Choroid plexus epithelial cell (primary cell): Measurements from ENCODE around the gene CALML3.

Experiments
- DNase-seq: peaks from one replicate; pipeline ENCODE4 v3.0.0-alpha.2; 2010; ENCODE audit warnings: low read depth
- H3K4me3 ChIP-seq: 2 replicates; pipeline ENCODE4 v1.5.1; 2011; ENCODE audit warnings: low read depth, mild to moderate bottlenecking, control low read depth, low read length, moderate library complexity
- TF ChIP-seq, protein P1 (sequence below): conservative IDR thresholded peaks from 2 replicates; pipeline ENCODE4 v1.5.1; 2011; ENCODE audit warnings: low read depth, mild to moderate bottlenecking, control low read depth, inconsistent platforms, low read length, moderate library complexity

The CALML3 gene

DNA sequence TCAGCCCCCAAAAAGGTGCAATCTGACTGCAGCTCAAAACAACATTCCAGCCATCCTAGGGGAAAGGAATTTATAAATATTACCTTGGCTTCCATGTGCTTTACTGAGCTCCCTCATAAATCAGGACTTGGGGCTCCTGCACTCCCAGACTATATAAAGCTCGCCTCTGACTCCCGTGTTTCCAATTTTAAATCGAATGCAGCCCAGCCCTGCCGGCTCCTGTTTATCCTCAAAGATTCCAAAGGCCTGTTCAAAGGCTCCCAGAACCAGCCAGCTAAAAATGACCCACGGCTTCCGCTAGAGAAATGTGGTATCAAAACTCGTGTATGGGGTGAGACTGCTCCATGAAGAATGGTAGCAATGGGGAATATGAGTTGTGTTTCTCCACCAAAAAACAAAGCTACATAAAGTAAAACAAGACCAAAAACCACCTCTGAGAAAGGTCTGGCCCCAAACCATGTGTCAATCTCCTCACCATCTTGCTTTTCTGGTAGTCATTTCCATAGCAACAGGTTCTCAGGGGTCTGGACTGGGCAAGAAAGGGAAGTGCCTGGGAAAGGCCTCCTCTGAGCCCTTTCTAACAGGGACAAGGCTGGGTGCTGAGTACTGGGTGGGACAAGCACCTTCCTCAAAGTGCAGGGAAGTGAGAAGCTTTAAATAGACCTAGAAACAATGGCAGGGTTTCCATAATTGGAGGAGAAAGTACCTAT is 5.1 kb downstream of the CALML3 start:
- TF ChIP-seq, protein P1, sequence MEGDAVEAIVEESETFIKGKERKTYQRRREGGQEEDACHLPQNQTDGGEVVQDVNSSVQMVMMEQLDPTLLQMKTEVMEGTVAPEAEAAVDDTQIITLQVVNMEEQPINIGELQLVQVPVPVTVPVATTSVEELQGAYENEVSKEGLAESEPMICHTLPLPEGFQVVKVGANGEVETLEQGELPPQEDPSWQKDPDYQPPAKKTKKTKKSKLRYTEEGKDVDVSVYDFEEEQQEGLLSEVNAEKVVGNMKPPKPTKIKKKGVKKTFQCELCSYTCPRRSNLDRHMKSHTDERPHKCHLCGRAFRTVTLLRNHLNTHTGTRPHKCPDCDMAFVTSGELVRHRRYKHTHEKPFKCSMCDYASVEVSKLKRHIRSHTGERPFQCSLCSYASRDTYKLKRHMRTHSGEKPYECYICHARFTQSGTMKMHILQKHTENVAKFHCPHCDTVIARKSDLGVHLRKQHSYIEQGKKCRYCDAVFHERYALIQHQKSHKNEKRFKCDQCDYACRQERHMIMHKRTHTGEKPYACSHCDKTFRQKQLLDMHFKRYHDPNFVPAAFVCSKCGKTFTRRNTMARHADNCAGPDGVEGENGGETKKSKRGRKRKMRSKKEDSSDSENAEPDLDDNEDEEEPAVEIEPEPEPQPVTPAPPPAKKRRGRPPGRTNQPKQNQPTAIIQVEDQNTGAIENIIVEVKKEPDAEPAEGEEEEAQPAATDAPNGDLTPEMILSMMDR: no peak
- DNase-seq: no peak
- no peak overlapping the region for H3K4me3 ChIP-seq

DNA sequence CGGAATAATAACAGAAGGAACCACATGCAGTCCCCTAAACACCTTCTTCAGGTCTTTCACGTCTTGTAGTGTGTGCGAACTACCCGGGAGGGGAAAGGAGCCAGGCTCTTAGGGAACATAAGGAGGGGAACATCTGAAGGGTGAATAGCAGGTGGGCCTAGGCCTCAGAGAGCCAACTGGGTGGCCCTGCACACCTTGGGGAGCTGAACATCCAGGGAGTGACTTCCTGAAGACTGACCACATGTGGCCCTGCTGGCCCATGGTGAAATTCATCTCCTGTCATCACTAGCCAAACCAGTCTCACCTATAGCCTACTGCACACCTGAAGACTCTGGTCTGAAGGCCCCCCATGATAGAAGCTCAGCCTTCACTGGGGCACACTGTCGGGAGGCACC is 5.6 kb downstream of the CALML3 start:
- TF ChIP-seq, protein P1: no peak
- DNase-seq: no peak
- H3K4me3 ChIP-seq: no peak overlapping the region

DNA sequence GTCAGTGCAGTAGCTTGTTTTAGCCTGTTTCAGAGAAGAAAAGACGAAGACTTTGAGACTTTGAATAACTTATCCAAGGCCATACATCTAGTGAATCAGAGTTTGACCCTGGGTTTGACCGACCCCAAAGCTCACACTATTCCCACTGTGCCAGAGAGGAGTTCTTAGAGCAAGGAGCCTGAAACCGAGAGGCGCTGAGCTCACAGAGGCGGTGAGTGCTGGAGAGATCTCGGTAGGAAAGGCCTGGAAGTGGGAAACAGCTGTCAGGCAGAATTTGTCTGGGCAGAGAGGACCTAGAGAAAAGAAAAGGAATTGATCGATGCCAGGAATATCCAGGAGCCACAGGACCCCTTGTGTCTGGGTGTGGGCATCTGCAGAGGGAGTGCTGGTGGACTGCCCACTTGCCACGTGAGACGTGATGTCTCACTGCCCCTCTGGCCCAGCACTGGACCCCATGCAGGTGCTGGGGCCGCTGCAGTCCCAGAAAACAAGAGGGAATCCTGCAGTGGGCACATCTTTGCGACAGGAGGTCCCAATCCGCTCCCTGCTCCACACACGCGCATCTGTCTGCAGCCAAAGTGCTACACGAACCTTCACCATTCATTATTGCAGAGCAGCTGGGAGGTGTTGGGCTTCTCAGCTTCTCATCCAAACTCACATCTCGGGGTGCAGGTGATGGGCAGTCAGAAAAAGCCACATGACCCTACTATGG is 6.2 kb downstream of the CALML3 start:
- no peak overlapping the region for H3K4me3 ChIP-seq
- DNase-seq: no peak
- TF ChIP-seq, protein P1: no peak

DNA sequence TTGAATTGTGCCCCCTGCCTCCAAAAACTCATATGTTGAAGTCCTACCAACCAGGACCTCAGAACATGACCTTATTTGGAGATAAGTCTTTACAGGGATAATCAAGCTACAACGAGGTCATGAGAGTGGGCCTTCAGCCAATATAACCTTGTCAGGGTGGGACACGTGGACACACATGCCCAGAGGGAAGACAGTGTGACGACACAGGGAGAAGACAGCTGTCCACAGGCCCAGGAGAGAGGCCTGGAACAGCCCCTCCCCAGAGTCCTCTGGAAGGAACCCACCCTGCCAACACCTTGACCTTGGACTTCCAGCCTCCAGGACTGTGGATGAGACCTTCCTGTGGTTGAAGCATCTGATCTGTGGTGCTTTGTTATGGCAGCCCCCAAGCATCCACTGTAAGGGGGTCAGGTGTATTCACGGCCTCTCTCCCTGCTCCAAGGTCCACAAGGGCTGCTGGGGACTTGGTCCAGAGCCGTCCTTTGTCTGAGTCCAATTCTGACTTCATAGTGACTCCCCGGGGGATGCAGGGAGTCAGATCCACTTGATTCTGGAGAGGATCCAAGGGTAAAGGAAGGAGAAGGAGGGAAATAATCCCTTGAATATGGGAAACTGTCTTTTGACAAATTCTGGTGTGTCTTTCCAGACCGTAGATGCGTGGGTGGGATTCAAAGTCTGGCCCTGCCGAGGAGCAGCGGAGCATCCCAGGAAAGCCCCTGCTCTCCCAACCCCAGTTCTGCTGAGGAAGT is 7.0 kb downstream of the CALML3 start:
- no peak overlapping the region for H3K4me3 ChIP-seq
- TF ChIP-seq, protein P1: no peak
- DNase-seq: no peak

DNA sequence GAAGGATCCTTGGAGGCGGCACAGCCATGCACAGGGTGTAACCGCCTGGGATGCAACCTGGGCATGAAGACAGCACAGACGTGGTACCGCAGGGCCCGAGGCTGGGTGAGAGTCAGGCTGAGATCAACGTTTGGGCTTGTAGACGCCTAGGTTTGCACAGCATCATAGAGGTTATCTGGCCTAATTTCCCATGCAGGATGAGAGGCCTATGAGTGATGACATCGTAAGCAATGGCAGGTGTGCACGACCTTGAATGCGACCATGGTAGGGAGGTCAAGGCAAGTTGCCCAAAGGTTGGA is 7.5 kb downstream of the CALML3 start:
- TF ChIP-seq, protein P1: no peak
- no peak for DNase-seq
- no peak overlapping the region for H3K4me3 ChIP-seq

DNA sequence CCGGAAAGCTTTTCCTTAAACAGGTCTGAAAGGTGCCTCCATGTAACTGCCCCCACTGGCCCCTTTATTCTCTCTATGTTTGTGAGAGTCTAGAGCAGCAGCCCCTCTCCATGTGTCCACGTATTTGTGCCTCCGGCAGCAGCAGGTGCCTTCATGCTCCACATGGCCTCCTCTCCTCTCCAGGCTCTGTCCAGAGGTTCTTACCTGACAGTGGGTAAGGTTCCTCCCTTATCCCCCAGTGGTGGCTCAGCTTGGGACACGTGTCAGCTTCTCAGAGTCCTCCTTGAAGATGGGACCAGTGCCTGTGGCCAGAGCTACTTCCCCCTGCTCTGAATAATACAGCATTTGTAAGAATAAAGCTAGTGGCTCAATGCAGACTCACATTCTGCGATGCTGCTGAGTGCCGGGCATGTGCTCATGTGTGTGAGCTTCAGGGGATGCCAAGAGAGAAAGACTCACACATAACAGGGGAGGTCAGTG is 7.9 kb downstream of the CALML3 start:
- TF ChIP-seq, protein P1: no peak
- H3K4me3 ChIP-seq: no peak overlapping the region
- DNase-seq: no peak
